HT-29 (cell line): ENCODE measurements around the gene CDK19. TPM values are rescaled to one million over a fixed set of nuclear protein-coding genes. Genes with fewer than 3 reads are reported as not detected.
A peak's percentile ranks its signal among the peaks of the same experiment; 100 is the strongest.

ENCODE experiments used
- DNase-seq: peaks from one replicate; pipeline ENCODE4 v3.0.0-alpha.2; 2015; ENCODE audit warnings: low spot score
- total RNA-seq: library from RNA; depleted of rRNA; stranded (reverse); fragments of >200 nt; shearing (Covaris generic); gene quantifications from 2 replicates; pipeline ENCODE4 v1.2.3, GENCODE V29; 2014

CDK19 gene
- total RNA-seq, 1 experiment from 2014 or later, result 4.0 TPM

- DNase-seq, result no peak
These were observed 112.0 kb downstream of the CDK19 start for GRCh38 chr6:110703010-110703905.

- DNase-seq, result no peak
These were observed 115.5 kb downstream of the CDK19 start for GRCh38 chr6:110699780-110700179.

- DNase-seq, result no peak
These were observed 121.3 kb downstream of the CDK19 start for GRCh38 chr6:110693994-110694393.

- DNase-seq, result no peak
These were observed 122.0 kb downstream of the CDK19 start for GRCh38 chr6:110693296-110693695.

- no peak for DNase-seq
These were observed 124.4 kb downstream of the CDK19 start for GRCh38 chr6:110690916-110691315.

- no peak for DNase-seq
These were observed 125.1 kb downstream of the CDK19 start for GRCh38 chr6:110690106-110690654.

GRCh38 chr6:110689275-110689935 is 125.9 kb downstream of the CDK19 start:
- DNase-seq, result peak; percentile 45

GRCh38 chr6:110688661-110689268 is 126.5 kb downstream of the CDK19 start:
- no peak for DNase-seq

- no peak for DNase-seq
These were observed 127.9 kb downstream of the CDK19 start for GRCh38 chr6:110687326-110687725.

GRCh38 chr6:110683241-110683640 is 132.0 kb downstream of the CDK19 start:
- no peak for DNase-seq

GRCh38 chr6:110682460-110682853 is 132.8 kb downstream of the CDK19 start:
- DNase-seq, result peak; percentile 90

GRCh38 chr6:110681543-110682459 is 133.5 kb downstream of the CDK19 start:
- DNase-seq, result peak; percentile 19

- no peak for DNase-seq
These were observed 138.9 kb downstream of the CDK19 start for GRCh38 chr6:110676396-110676795.

- no peak for DNase-seq
These were observed 141.2 kb downstream of the CDK19 start for GRCh38 chr6:110674096-110674495.

- DNase-seq, result no peak
These were observed 143.1 kb downstream of the CDK19 start for GRCh38 chr6:110672122-110672521.

GRCh38 chr6:110671447-110671846 is 143.8 kb downstream of the CDK19 start:
- no peak for DNase-seq

- no peak for DNase-seq
These were observed 149.7 kb downstream of the CDK19 start for GRCh38 chr6:110665600-110665999.

- DNase-seq, result no peak
These were observed 150.3 kb downstream of the CDK19 start for GRCh38 chr6:110664933-110665332.

- peak; percentile 59 for DNase-seq
These were observed 152.6 kb downstream of the CDK19 start for GRCh38 chr6:110662490-110663211.

- no peak for DNase-seq
These were observed 153.9 kb downstream of the CDK19 start for GRCh38 chr6:110661414-110661813.
